Adrenal gland (tissue), 12 donors: ENCODE measurements around the gene CDKN2B. TPM values are rescaled to one million over a fixed set of nuclear protein-coding genes. Genes with fewer than 3 reads are reported as not detected.
A peak's percentile ranks its signal among the peaks of the same experiment; 100 is the strongest.

Experiments
- DNase-seq, 7 donors: peaks; one replicate each; pipeline ENCODE4 v3.0.0-alpha.2; 2019 to 2020
- H3K27ac ChIP-seq, 5 donors: fragments of 200-600 bp; sonication (generic) in 4 of 5; 1 replicate in 3 of 5; 2 replicates in 2 of 5; pipeline versions ENCODE4 v1.5.1 to v1.8.0; 2016 to 2020; ENCODE audit warnings: mild to moderate bottlenecking in 1 of 5
- H3K27me3 ChIP-seq: fragments of 200-600 bp; 2 replicates; pipeline ENCODE4 v1.8.0; 2021
- H3K36me3 ChIP-seq, 2 donors: fragments of 200-600 bp; replicated peaks in 1 of 2; 1 replicate in 1 of 2; 2 replicates in 1 of 2; pipeline versions ENCODE4 v1.5.1 to v1.8.0; 2018 to 2022
- H3K4me1 ChIP-seq, 2 donors: fragments of 200-600 bp; replicated peaks in 1 of 2; 1 replicate in 1 of 2; 2 replicates in 1 of 2; pipeline versions ENCODE4 v1.5.1 to v1.8.0; 2018 to 2021
- H3K4me3 ChIP-seq, 4 donors: fragments of 200-600 bp; sonication (generic) in 3 of 4; one replicate each; pipeline ENCODE4 v1.5.1; 2016 to 2018
- H3K9me3 ChIP-seq, 3 donors: fragments of 200-600 bp; sonication (generic) in 1 of 3; replicated peaks in 1 of 3; 1 replicate in 2 of 3; 2 replicates in 1 of 3; pipeline versions ENCODE4 v1.5.1 to v1.8.0; 2016 to 2021
- CTCF ChIP-seq, 6 experiments: fragments of 450-650 bp in 4 of 6; fragments of 200-600 bp in 2 of 6; sonication (generic) in 1 of 6; IDR thresholded peaks; 1 replicate in 5 of 6; 2 replicates in 1 of 6; pipeline versions ENCODE4 v1.5.1 to v1.8.0; 2016 to 2021; ENCODE audit warnings: antibody characterized with exemption in 6 of 6, mild to moderate bottlenecking in 2 of 6, moderate library complexity in 1 of 6
- POLR2A ChIP-seq, 2 donors: fragments of 450-650 bp; IDR thresholded peaks; one replicate each; pipeline ENCODE4 v1.6.1; 2017; ENCODE audit warnings: antibody characterized with exemption in 2 of 2, mild to moderate bottlenecking in 2 of 2, moderate library complexity in 1 of 2
- WGBS, 4 donors: extraction: QIAGEN DNeasy Blood & Tissue Kit in 2 of 4; methylation state at CpG; one replicate each; pipeline versions ENCODE4 v1.1.5 to v1.1.7; 2013 to 2017; 5-methylcytosine and 5-hydroxymethylcytosine counted together
- intact Hi-C, 2 donors: fragments of 100-400 bp; cut with DNase I; formaldehyde crosslinking; loops; one replicate each; pipeline versions ENCODE4 v1.14.1 to v1.15.0; 2022 to 2023
- polyA plus RNA-seq, 3 donors: library from polyadenylated mRNA; stranded (reverse); fragments of 200-250 nt in 2 of 3; fragments of 350-450 nt in 1 of 3; fragmentation: Illumina TruSeq in 1 of 3; extraction: RNeasy Lipid Tissue Mini Kit (QIAGEN cat#74804) in 1 of 3; gene quantifications; one replicate each; pipeline ENCODE4 v1.2.3, GENCODE V29; 2013 to 2014
- total RNA-seq, 9 donors: library from RNA; depleted of rRNA in 4 of 9; stranded (reverse); fragments of >200 nt in 4 of 9; fragments of 120-200 nt in 1 of 9; fragmentation: NEBNext Ultra II Directional in 1 of 9; extraction: Animal tissue kit (Norgen Biotek cat#: 25700) in 1 of 9; gene quantifications; one replicate each; pipeline versions ENCODE4 v1.1.0 to v1.2.4, GENCODE V29; 2013 to 2023
- donor health status: healthy with polysubstance abuse.
- donor health status: Bipolar disorder and iron deficiency.
- donor health status: DM: yes; HTN: yes; CAD: no.
- donor health status: DM: no; HTN: no; CAD: no.
- donor health status: DM: no; HTN: no; CAD: no.
- donor health status: DM: yes; HTN: yes; CAD: no.

CDKN2B gene
- total and polyA plus RNA-seq, 12 donors, result 0.78 to 13.8 (median 4.7) TPM

- H3K4me3 ChIP-seq, result no peak overlapping the region
- intact Hi-C loops, result loop anchor here in 1 of 2 donors (10.0 kb wide), 1 partner anchor 208 kb away; no protein-coding TSS in a partner anchor
- WGBS, 4 donors, result 94 to 99% (median 97%) methylated on average over 3 of the region's 3 CpGs
Measured at GRCh38 chr9:22022396-22022795, 13.3 kb upstream of the CDKN2B start.

GRCh38 chr9:22010866-22011625 lies 1.9 kb upstream of the CDKN2B start:
- H3K9me3 ChIP-seq, result no peaks in the 10 kb centered on the region
- whole genome bisulfite sequencing, 4 donors, result 27 to 29% (median 28%) methylated on average over 13 of the region's 13 CpGs
- intact Hi-C loops, result no loop called here
- TF ChIP-seq CTCF (IDR thresholded peaks at IDR 0.05) (no peak), POLR2A (IDR thresholded peaks at IDR 0.05) (no peak)
- H3K27ac ChIP-seq, result no peak overlapping the region
- no peaks in the 10 kb centered on the region for H3K36me3 ChIP-seq
- peaks cover 0 to 12% of the 10 kb centered on the region in 2 donors for H3K4me1 ChIP-seq
- DNase-seq, result peak in 1 of 7 donors; percentile 23
- H3K4me3 ChIP-seq, result no peak overlapping the region
- no peaks in the 10 kb centered on the region for H3K27me3 ChIP-seq

More at GRCh38 chr9:22022396-22022795, 13.3 kb upstream of the CDKN2B start:
- Histone ChIP-seq H3K27me3 (no peaks in the 10 kb centered on the region), H3K27ac (no peak overlapping the region), H3K36me3 (no peaks in the 10 kb centered on the region), H3K9me3 (no peaks in the 10 kb centered on the region), H3K4me1 (no peaks in the 10 kb centered on the region)
- no peak for DNase-seq
- TF ChIP-seq CTCF (IDR thresholded peaks at IDR 0.05) (no peak), POLR2A (IDR thresholded peaks at IDR 0.05) (no peak)

GRCh38 chr9:22009506-22009867 lies 382 bp upstream of the CDKN2B start:
- Histone ChIP-seq H3K36me3 (no peaks in the 10 kb centered on the region), H3K4me1 (peaks cover 0 to 12% of the 10 kb centered on the region in 2 donors), H3K9me3 (no peaks in the 10 kb centered on the region), H3K27ac (peak overlapping the region; percentile 83 to 93 (median 87)), H3K27me3 (no peaks in the 10 kb centered on the region), H3K4me3 (peak overlapping the region in 1 of 4 donors; percentile 71)
- 1 to 4% (median 4%) methylated on average over 5 to 6 of the region's 6 CpGs for WGBS, 4 donors
- TF ChIP-seq CTCF (IDR thresholded peaks at IDR 0.05) (peak in 3 of 6 experiments; percentile 22 to 34 (median 27)), POLR2A (IDR thresholded peaks at IDR 0.05) (peak in 1 of 2 donors; percentile 61)
- intact Hi-C loops, result no loop called here
- no peak for DNase-seq

GRCh38 chr9:22008384-22008716 lies 755 bp downstream of the CDKN2B start:
- 2 to 4% (median 3%) methylated on average over 7 to 8 of the region's 8 CpGs for WGBS, 4 donors

More at GRCh38 chr9:22008384-22008716, 755 bp downstream of the CDKN2B start:
- no peaks in the 10 kb centered on the region for H3K27me3 ChIP-seq
- intact Hi-C loops, result no loop called here
- H3K27ac ChIP-seq, result peak overlapping the region in 4 of 5 donors; percentile 83 to 93 (median 88)
- no peaks in the 10 kb centered on the region for H3K36me3 ChIP-seq
- peaks cover 0 to 12% of the 10 kb centered on the region in 2 donors for H3K4me1 ChIP-seq
- peak overlapping the region in 3 of 4 donors; percentile 26 to 71 (median 42) for H3K4me3 ChIP-seq
- no peak for DNase-seq
- no peaks in the 10 kb centered on the region for H3K9me3 ChIP-seq
- no peak for TF ChIP-seq POLR2A (IDR thresholded peaks at IDR 0.05)
- no peak for TF ChIP-seq CTCF (IDR thresholded peaks at IDR 0.05)
